ENCODE data around the gene NCMAP. TPM values are rescaled to one million over a fixed set of nuclear protein-coding genes. Genes with fewer than 3 reads are reported as not detected.
"Not testable (repeated sequence)": the region's sequence is repeated elsewhere in the genome, so short reads cannot be mapped to it uniquely, and the experiment has no call there.

Gene NCMAP
- polyA plus RNA-seq, 2 of the 4 experiments (the other 2 are of a cell fraction), result 0.13 to 1.7 TPM

- DNase-seq (ENCODE audit: low read depth in 1 of 2, low spot score in 1 of 2) (no peak), ATAC-seq (no peak), FAIRE-seq (no peak)
- Histone ChIP-seq H3K9me3 (no peaks in the 10 kb centered on the region), H3K4me3 (no peak overlapping the region), H3K4me2 (no peak overlapping the region), H3K27ac (no peak overlapping the region), H3K4me1 (peaks cover 22% of the 10 kb centered on the region)
- no peak for TF ChIP-seq PHF8 (IDR thresholded peaks at IDR 0.05; ENCODE audit: borderline replicate concordance, low read depth)
- TF ChIP-seq JUNB (IDR thresholded peaks at IDR 0.05), result no peak
- TF ChIP-seq HOXB5 (CRISPR knock-in tag; IDR thresholded peaks at IDR 0.05), result no peak
- TF ChIP-seq ELK1 (IDR thresholded peaks at IDR 0.05; ENCODE audit: low read depth, low read length), result no peak
- TF ChIP-seq USF2 (IDR thresholded peaks at IDR 0.05), result no peak
- TF ChIP-seq GATA3 (IDR thresholded peaks at IDR 0.05; ENCODE audit: borderline replicate concordance), result no peak
- TF ChIP-seq MAFK (IDR thresholded peaks at IDR 0.05; ENCODE audit: partially characterized antibody), result no peak
- no peak for TF ChIP-seq KDM1A (IDR thresholded peaks at IDR 0.05; ENCODE audit: low read depth)
- TF ChIP-seq EHF (CRISPR knock-in tag; IDR thresholded peaks at IDR 0.05), result no peak
- no peak for TF ChIP-seq RFX5 (IDR thresholded peaks at IDR 0.05)
- no peak for TF ChIP-seq BCL3 (IDR thresholded peaks at IDR 0.05)
- no peak for TF ChIP-seq JUN (IDR thresholded peaks at IDR 0.05)
- no peak for TF ChIP-seq MAZ (IDR thresholded peaks at IDR 0.05; ENCODE audit: borderline replicate concordance, low read depth, low read length)
- TF ChIP-seq CEBPB (IDR thresholded peaks at IDR 0.05), result no peak
- TF ChIP-seq KDM5A (IDR thresholded peaks at IDR 0.05), result no peak
- no peak for TF ChIP-seq ZSCAN20 (CRISPR knock-in tag; IDR thresholded peaks at IDR 0.05)
- CTCF ChIA-PET, result interaction anchor here (0.9 to 2.9 kb wide), 3 partner anchors 9 to 103 kb away, joined by 3 to 13 read pairs (median 3); partner anchors contain the start of genes NIPAL3 and RCAN3
- WGBS (ENCODE audit: missing lambda C conversion rate), result 92% methylated on average over 4 of the region's 4 CpGs
- POLR2A ChIA-PET, result no interaction called here
Measured at GRCh38 chr1:24517898-24518297, 38.0 kb upstream of the NCMAP start.

- 87% methylated on average over 4 of the region's 5 CpGs for WGBS (ENCODE audit: missing lambda C conversion rate)
- CTCF ChIA-PET, result not testable (repeated sequence)
Measured at GRCh38 chr1:24520282-24520681, 35.6 kb upstream of the NCMAP start.

GRCh38 chr1:24525606-24526005 lies 30.3 kb upstream of the NCMAP start:
- ChIA-PET POLR2A (no interaction called here), CTCF (interaction anchor here (0.7 to 2.6 kb wide), 5 partner anchors 8 to 110 kb away, joined by 3 to 13 read pairs (median 4); partner anchors contain the start of gene NIPAL3)
- Histone ChIP-seq H3K27ac (no peak overlapping the region), H3K9me3 (no peaks in the 10 kb centered on the region), H3K4me1 (no peaks in the 10 kb centered on the region), H3K4me2 (no peak overlapping the region), H3K4me3 (no peak overlapping the region)
- ATAC-seq, result no peak
- WGBS (ENCODE audit: missing lambda C conversion rate), result 93% methylated on average over 6 of the region's 6 CpGs
- TF ChIP-seq ELK1 (IDR thresholded peaks at IDR 0.05; ENCODE audit: low read depth, low read length) (no peak), HOXB13 (CRISPR knock-in tag; IDR thresholded peaks at IDR 0.05; ENCODE audit: low read depth) (no peak), NPAS2 (CRISPR knock-in tag; IDR thresholded peaks at IDR 0.05; ENCODE audit: borderline replicate concordance) (no peak), GATA3 (IDR thresholded peaks at IDR 0.05; ENCODE audit: borderline replicate concordance) (no peak), CBX2 (IDR thresholded peaks at IDR 0.05; ENCODE audit: borderline replicate concordance, low read depth) (no peak), FOSL2 (IDR thresholded peaks at IDR 0.05) (no peak), FOSL2 (CRISPR knock-in tag; IDR thresholded peaks at IDR 0.05) (no peak), EHF (CRISPR knock-in tag; IDR thresholded peaks at IDR 0.05) (no peak), MAFK (IDR thresholded peaks at IDR 0.05; ENCODE audit: partially characterized antibody) (no peak), EP300 (IDR thresholded peaks at IDR 0.05) (no peak)
- no peak for FAIRE-seq
- no peak for DNase-seq (ENCODE audit: low read depth in 1 of 2, low spot score in 1 of 2)

More at GRCh38 chr1:24520282-24520681, 35.6 kb upstream of the NCMAP start:
- POLR2A ChIA-PET; ATAC-seq; H3K27ac ChIP-seq; DNase-seq (ENCODE audit: low read depth in 1 of 2, low spot score in 1 of 2); H3K4me2 ChIP-seq; FAIRE-seq; H3K9me3 ChIP-seq; H3K4me3 ChIP-seq: not testable (repeated sequence)
- H3K4me1 ChIP-seq, result peaks cover 16% of the 10 kb centered on the region

All from A549 (cell line).